RPMI7951 (cell line): ENCODE data around the gene TBC1D8. TPM values are rescaled to one million over a fixed set of nuclear protein-coding genes. Genes with fewer than 3 reads are reported as not detected.
A peak's percentile ranks its signal among the peaks of the same experiment; 100 is the strongest.

ENCODE experiments used
- DNase-seq: peaks from one replicate; pipeline ENCODE4 v3.0.0-alpha.2; 2012; ENCODE audit warnings: low read depth
- total RNA-seq: library from RNA; depleted of rRNA; stranded (reverse); fragments of >200 nt; shearing (Covaris generic); gene quantifications from 2 replicates; pipeline ENCODE4 v1.2.3, GENCODE V29; 2014

Gene TBC1D8
- total RNA-seq, 1 experiment from 2014 or later, result 14.5 TPM

- DNase-seq, result peak; percentile 96
These were observed 149.3 kb downstream of the TBC1D8 start, which contains the start of gene RPL31 for GRCh38 chr2:101001691-101002561. Gene RPL31 (plus strand): TSS chr2:101002289. CDS start chr2:101002702, 413 bp downstream.

DNA sequence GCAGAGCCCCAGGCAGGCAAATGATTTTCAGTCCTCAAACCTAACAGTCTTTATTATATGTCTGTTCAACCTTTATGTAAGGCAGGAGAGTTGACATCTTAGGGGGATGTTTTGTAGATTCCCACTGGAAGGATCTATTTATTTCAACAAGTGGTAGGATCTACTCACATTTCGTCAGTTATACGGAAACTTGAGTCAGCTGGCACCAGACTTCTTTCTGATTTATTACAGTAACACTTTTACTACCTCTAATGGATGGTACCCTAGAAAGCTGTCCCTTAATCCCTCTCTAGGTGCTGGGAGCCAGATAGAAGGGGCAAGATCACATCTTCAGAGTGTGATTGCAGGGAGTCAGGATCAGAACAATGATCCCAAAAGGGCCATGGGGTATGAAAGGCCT is 151.2 kb downstream of the TBC1D8 start:
- DNase-seq, result no peak

DNA sequence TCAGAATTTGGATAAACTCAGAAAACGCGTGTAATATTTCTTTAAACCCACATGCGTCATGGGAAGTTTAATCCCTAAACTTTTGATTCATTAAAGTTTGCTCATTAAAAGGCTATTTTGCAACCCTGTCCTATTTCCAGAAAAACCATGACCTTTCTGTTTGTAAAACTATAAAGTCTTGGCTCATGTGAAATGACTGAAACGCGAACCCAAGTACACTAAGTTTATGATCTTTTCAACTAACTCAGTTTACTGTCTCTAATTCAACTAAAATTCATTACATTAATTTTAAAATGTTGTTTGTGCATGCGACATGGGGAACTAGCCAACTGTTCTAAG is 153.0 kb downstream of the TBC1D8 start:
- DNase-seq, result no peak

DNA sequence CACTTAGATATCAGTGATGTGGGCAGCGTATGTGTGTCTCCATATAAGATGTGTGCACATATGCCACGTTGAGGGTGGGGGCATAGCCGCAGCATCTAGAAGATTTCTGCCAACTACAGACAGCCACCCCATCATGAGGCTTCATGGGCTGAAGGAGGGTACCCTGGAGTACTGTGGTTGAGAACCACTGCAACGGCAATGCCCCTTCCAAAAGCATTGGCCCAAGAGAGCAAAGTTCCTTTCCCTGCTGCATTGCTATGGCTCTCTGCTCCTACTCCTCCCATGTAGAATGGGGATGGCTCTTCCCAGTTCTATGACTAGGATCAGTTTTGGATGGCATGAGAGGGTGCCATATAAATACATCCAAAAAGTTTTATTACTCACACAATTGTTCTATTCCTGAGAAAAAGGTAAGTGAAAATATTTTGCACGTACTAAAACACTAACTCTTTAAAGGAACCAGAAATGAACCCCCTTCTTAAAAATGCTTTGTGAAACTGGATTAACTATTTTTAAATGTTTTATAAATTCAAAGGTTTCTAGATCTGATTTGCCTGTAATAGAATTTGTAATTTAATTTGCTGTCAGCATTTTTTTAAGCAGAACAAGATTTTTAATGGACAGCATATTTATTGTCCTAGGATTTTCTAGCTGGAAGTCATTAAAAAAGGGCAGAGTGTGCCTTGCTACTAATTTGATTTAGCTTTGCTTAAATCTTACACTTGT is 153.5 kb downstream of the TBC1D8 start:
- DNase-seq, result no peak

DNA sequence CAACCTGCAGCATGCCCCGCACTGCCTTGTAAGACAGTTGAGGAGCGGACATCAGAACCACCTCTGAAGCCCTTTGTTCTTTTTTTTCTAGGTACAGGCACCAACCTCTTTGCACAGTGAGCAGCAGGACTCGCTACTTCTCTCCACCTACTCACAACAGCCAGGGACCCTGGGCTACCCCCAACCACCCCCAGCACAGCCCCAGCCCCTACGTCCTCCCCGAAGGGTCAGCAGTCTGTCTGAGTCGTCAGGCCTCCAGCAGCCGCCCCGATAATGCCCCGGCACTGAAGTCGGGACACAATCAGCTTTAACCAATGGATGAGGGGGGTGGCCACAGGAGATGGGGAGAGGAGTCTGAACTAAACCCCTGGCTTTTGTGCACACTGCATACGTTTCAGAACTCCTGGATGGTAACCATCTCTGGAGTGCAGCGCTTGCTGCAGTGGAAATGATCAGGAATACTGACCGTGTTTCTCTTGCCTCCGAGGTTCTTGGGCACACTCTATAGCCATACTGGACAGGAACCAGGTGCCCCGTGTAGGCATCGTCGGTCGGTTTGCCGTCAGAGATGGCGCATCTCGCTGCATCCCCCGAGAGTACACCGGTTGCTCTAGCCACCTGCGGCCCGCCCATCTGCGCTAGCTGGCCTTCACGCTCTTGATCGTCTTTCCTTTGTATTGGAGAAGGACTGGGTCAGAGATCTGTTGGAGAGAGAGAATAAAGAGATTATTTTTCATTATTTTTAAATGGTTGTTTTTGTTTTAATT is 155.7 kb downstream of the TBC1D8 start:
- DNase-seq, result no peak

GRCh38 chr2:100993294-100993693 is 157.9 kb downstream of the TBC1D8 start:
- DNase-seq, result no peak

DNA sequence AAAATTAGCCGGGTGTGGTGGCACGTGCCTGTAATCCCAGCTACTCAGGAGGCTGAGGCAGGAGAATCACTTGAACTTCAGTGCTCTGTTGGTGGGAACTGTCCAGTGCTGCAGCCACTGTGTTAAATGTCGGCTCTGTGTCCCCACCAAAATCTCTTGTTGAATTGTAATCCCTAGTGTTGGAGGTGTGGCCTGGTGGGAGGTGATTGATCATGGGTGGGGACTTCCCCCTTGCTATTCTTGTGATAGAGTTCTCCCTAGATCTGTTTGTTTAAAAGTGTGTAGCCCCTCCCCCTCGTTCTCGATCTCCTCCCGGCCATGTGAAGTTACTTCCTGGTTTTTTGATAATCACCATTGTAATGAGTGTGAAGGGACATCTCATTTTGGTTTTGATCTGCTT is 158.9 kb downstream of the TBC1D8 start:
- DNase-seq, result no peak

DNA sequence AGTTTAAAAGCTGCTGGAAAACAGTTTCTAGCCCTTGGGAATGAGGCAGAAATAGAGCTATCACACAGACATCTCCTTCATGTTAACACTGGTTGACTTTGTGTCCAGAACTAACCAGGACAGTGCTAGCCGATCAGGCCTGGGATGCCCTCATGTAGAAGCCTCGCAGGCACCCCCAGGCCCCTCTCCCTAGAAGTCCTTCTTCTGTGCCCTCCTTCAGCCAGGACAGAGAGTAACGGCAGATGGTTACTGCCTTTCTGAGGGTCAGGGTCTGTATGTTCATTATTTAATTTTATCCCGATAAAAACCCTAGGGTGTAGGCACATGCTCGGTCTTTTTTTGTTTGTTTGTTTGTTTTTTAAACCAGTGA is 159.8 kb downstream of the TBC1D8 start:
- DNase-seq, result no peak

DNA sequence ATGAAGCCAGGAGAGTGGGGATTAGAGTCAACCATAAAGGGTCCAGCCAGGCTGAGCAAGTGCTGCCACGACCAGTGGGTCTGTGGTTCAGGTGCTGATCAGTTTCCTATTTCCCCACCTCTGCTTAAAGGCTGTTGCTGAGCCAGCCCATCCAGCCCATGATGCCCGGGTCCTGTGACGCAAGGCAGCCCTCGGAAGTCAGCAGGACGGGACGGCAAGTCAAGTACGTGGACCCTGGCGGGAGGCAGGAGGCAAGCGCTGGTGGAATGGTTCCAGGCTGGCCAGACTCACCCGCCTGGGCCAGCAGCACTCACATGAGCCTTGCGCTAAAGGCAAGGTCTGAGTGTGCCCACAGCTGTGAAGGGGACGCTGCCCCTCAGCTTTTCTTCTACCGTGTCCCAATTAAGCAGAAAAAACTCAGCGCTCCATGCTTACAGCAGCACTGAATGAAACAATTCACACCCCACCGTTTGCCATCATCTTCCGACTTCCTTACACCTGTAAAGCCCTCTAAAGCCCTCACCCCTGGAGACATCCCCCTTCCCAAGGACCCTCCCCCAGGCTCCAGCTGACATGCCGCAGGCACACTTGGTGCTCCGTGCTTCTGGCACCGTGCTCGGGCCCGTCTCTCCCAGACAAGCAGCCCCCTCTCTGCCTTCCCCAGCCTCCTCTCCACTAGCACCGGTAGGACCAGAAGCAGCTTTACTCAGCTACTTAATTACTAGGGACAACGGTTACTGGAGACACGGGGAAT is 160.4 kb downstream of the TBC1D8 start:
- no peak for DNase-seq

DNA sequence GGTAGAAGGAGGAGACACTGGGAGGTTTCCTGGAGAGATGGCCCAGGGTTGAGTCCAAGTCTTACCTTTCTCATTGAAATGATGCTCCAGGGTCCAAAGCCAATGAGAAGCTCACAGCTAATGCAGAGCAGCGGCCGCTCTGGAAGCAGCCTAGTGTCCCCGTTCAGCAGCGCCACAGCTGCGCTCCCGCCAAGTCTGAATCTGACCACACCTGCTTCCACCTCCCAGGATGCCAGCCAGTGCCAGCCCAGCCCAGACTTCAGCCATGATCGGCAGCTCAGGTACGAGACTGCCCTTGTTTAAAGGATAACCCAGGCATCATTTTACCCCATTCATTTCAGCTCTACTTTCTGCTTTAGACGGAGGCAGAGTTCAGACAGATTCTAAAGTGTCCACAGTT is 161.0 kb downstream of the TBC1D8 start:
- no peak for DNase-seq

- no peak for DNase-seq
These were observed 161.5 kb downstream of the TBC1D8 start for GRCh38 chr2:100989666-100990065.

- DNase-seq, result no peak
These were observed 162.4 kb downstream of the TBC1D8 start for GRCh38 chr2:100988630-100989417.

DNA sequence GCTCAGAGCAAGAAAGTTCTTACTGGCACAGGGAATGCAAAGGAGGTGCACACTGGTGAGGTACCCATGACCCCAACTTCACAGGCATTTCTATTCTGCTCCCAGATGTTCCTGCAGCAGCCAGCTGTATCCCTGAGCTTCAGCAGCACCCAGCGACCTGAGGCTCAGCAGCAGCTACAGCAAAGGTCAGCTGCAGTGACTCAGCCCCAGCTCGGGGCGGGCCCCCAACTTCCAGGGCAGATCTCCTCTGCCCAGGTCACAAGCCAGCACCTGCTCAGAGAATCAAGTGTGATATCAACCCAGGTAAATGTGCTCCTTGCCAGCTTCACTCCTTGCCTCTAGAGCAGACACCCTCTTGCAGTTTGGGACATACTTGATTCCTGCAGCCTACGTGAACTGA is 163.2 kb downstream of the TBC1D8 start:
- DNase-seq, result no peak

DNA sequence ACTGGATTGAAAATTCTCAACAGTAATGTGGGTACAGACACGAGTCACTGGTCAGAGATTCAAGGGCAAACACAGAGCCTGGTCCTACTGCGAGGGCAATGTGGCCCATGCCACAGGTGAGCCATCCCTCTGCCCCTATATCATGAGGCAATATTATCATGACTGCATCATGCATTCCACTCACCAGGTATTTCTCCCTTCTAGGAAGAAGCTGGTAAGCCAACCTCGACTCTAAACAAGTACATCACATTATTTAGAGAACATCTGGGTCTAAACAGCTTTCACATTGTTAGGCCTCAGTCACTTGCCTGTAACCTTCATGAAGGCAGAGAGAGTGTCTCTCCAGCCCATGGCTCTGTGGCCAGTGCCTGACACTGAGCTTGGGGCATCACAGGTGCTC is 163.6 kb downstream of the TBC1D8 start:
- no peak for DNase-seq

GRCh38 chr2:100986157-100986556 is 165.0 kb downstream of the TBC1D8 start:
- DNase-seq, result no peak

GRCh38 chr2:100984892-100985307 is 166.3 kb downstream of the TBC1D8 start:
- peak; percentile 65 for DNase-seq

GRCh38 chr2:100983684-100984310 is 167.4 kb downstream of the TBC1D8 start:
- DNase-seq, result no peak

- no peak for DNase-seq
These were observed 168.0 kb downstream of the TBC1D8 start for GRCh38 chr2:100983201-100983600.

DNA sequence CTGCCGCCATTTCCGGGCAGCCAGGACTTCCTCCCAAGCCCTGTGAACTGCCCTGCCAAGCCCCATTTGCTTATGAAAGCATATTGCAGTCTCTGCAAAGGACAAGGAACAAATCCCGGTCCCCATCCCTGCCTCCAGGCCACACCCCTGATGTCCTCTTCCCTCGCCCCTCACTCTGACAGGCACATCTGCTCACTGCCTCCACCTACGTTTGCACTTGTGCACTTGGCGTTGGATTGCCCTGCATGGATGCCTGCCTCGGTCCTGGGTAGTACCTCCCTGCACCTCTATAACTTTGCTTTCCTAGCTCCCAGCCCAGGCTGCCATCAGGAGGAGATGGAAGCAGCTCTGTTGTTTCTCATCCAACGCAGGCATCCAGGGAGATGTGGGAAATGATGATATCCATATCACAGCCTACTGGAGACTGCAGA is 168.7 kb downstream of the TBC1D8 start:
- DNase-seq, result no peak

GRCh38 chr2:100981011-100981410 is 170.2 kb downstream of the TBC1D8 start:
- no peak for DNase-seq
